PC-9 (cell line): ENCODE data around the gene DDX10. TPM values are rescaled to one million over a fixed set of nuclear protein-coding genes. Genes with fewer than 3 reads are reported as not detected.

ENCODE experiments used
- BruUV-seq: library from RNA; stranded (reverse); fragments of 400-500 nt; replicated peaks from 2 replicates; lab custom pipeline; 2021; lab: Mats Ljungman, UMichigan
- CTCF ChIA-PET: fragments of 300-600 bp; sonication (Branson Sonifier 250); formaldehyde crosslinking; loops from one replicate; lab custom pipeline; 2022; ENCODE audit warnings: antibody characterized with exemption; lab: Charles Lee
- POLR2A ChIA-PET: fragments of 300-600 bp; sonication (Branson Sonifier 250); formaldehyde crosslinking; loops from one replicate; lab custom pipeline; 2022; ENCODE audit warnings: antibody characterized with exemption; ENCODE audit not compliant: unreplicated experiment; lab: Charles Lee
- DNase-seq, 2 experiments: peaks; one replicate each; pipeline versions ENCODE4 v3.0.0 to v3.0.0-alpha.2; 2015 to 2022; ENCODE audit warnings: mixed read lengths in 1 of 2
- H2AFZ ChIP-seq: fragments of 200-600 bp; sonication (generic); 2 replicates; pipeline ENCODE4 v1.8.1; 2017; ENCODE audit warnings: antibody characterized with exemption
- H3F3A ChIP-seq: fragments of 200-600 bp; sonication (generic); 2 replicates; pipeline ENCODE4 v1.8.1; 2017; ENCODE audit warnings: antibody characterized with exemption, mild to moderate bottlenecking, low read depth; ENCODE audit not compliant: insufficient read depth
- H3K27ac ChIP-seq: fragments of 200-600 bp; sonication (generic); 2 replicates; pipeline ENCODE4 v1.6.1; 2016; ENCODE audit warnings: mixed run types
- H3K27me3 ChIP-seq: fragments of 200-600 bp; sonication (generic); 2 replicates; pipeline ENCODE4 v1.6.1; 2016; ENCODE audit warnings: low read depth, mixed run types; ENCODE audit not compliant: insufficient read depth
- H3K36me3 ChIP-seq: fragments of 200-600 bp; sonication (generic); 2 replicates; pipeline ENCODE4 v1.6.1; 2016; ENCODE audit warnings: low read depth, mixed run types
- H3K4me1 ChIP-seq: fragments of 200-600 bp; sonication (generic); replicated peaks from 2 replicates; pipeline ENCODE4 v1.6.1; 2016; ENCODE audit warnings: mixed run types; ENCODE audit not compliant: insufficient read depth
- H3K4me2 ChIP-seq: fragments of 200-600 bp; sonication (generic); 2 replicates; pipeline ENCODE4 v1.6.1; 2017; ENCODE audit warnings: mixed run types
- H3K4me3 ChIP-seq: fragments of 200-600 bp; sonication (generic); 2 replicates; pipeline ENCODE4 v1.6.1; 2016; ENCODE audit warnings: mixed run types
- H3K79me2 ChIP-seq: fragments of 200-600 bp; sonication (generic); 2 replicates; pipeline ENCODE4 v1.6.1; 2017; ENCODE audit warnings: low read depth, mixed run types
- H3K9me2 ChIP-seq: fragments of 200-600 bp; sonication (generic); 2 replicates; pipeline ENCODE4 v1.8.1; 2017; ENCODE audit warnings: mild to moderate bottlenecking; ENCODE audit not compliant: insufficient read depth
- H3K9me3 ChIP-seq: fragments of 200-600 bp; sonication (generic); 2 replicates; pipeline ENCODE4 v1.8.1; 2016; ENCODE audit warnings: low read depth; ENCODE audit not compliant: insufficient read depth
- H4K20me1 ChIP-seq: fragments of 200-600 bp; sonication (generic); 2 replicates; pipeline ENCODE4 v1.8.1; 2017; ENCODE audit not compliant: insufficient read depth
- EZH2 ChIP-seq: fragments of 200-600 bp; sonication (generic); IDR thresholded peaks from 2 replicates; pipeline ENCODE4 v1.8.0; 2017; ENCODE audit warnings: antibody characterized with exemption, low read depth
- intact Hi-C: fragments of 100-400 bp; cut with micrococcal nuclease; formaldehyde crosslinking; loops from one replicate; pipeline ENCODE4 v1.10.0; 2022; ENCODE audit not compliant: unreplicated experiment
- total RNA-seq: library from RNA; stranded (reverse); gene quantifications from 2 replicates; pipeline ENCODE4 v1.2.3, GENCODE V29; 2021
- TF ChIP-seq, protein P1 (sequence below): fragments of 200-600 bp; sonication (generic); conservative IDR thresholded peaks from 2 replicates; pipeline ENCODE4 v1.6.1; 2017; ENCODE audit warnings: mixed run types, antibody characterized with exemption, mild to moderate bottlenecking, moderate library complexity

Gene DDX10
- total RNA-seq, 1 experiment from 2014 or later = 26.4 TPM

DNA sequence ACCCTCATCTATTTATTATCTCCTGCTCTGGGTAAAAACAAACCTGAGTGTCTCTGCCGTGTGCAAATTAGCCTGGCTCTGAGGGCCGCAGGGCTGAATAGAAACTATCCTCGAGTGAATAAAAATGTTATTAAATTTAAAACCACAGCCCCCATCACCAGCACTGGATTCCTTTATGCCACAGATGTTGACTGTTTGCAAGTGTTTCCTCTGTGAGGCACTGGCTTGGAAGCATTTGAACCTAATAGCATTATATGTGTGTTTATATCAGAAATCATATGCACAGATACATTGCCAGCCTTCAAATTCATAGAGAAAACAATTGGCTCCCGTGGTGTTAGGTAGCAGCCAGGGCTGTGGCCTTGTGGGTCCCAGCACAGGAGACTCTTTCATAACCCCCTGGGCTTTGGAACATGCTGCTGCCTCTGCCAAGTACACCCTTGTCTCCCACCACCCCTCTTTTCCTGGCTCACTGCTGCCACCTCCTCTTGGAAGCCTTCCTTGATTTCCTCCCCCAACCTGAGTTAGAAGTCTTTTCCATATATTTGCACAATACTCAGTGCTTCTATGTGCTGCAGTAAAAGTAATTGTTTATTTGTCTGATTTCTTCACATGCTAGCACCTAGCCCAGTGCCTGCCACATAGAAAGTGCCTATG lies 294.4 kb downstream of the DDX10 start:
- H3K27ac ChIP-seq = no peak overlapping the region
- no peak overlapping the region for H3K4me3 ChIP-seq
- peaks cover 6% of the 10 kb centered on the region; the same call in 1 of the 2 replicates for H3K4me1 ChIP-seq
- no TSS peak for BruUV-seq
- H3K27me3 ChIP-seq = no peaks in the 10 kb centered on the region
- H3F3A ChIP-seq = peaks cover 4% of the 10 kb centered on the region; the same call in 1 of the 2 replicates
- no peaks in the 10 kb centered on the region for H3K79me2 ChIP-seq
- TF ChIP-seq EZH2 = no peak
- TF ChIP-seq, protein P1, sequence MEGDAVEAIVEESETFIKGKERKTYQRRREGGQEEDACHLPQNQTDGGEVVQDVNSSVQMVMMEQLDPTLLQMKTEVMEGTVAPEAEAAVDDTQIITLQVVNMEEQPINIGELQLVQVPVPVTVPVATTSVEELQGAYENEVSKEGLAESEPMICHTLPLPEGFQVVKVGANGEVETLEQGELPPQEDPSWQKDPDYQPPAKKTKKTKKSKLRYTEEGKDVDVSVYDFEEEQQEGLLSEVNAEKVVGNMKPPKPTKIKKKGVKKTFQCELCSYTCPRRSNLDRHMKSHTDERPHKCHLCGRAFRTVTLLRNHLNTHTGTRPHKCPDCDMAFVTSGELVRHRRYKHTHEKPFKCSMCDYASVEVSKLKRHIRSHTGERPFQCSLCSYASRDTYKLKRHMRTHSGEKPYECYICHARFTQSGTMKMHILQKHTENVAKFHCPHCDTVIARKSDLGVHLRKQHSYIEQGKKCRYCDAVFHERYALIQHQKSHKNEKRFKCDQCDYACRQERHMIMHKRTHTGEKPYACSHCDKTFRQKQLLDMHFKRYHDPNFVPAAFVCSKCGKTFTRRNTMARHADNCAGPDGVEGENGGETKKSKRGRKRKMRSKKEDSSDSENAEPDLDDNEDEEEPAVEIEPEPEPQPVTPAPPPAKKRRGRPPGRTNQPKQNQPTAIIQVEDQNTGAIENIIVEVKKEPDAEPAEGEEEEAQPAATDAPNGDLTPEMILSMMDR = no peak
- 0 out of 2 replicates have a peak, but pooled peaks cover 3% of the 10 kb centered on the region for H3K9me3 ChIP-seq
- H3K36me3 ChIP-seq = no peaks in the 10 kb centered on the region
- intact Hi-C loops = no loop called here
- no peaks in the 10 kb centered on the region for H4K20me1 ChIP-seq
- ChIA-PET POLR2A (no interaction called here), CTCF (no interaction called here)
- H3K9me2 ChIP-seq = no peaks in the 10 kb centered on the region
- DNase-seq = peak in 1 of 2 experiments; percentile 24
- no peak overlapping the region for H3K4me2 ChIP-seq
- no peak overlapping the region for H2AFZ ChIP-seq

DNA sequence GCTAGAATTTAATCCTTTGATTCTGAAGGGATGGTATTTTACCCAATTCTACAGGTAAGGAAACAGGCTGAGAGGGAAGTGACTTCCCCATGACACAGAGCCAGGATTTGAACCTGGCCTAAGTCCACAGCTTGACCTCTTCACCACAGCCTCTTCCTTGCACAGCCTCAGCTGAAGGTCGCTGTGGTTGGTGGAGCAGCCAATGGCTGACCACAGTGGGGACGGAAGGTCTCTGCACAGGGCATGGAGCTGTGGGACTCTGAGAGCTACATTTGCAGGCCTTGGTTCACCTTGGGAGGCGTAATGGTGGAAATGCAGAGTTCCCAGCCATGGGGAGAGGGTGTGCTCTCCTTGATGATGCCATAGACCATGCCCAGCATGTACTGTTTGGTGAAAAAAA lies 295.0 kb downstream of the DDX10 start:
- Histone ChIP-seq H3K4me1 (peaks cover 6% of the 10 kb centered on the region; the same call in 1 of the 2 replicates), H3K9me2 (no peaks in the 10 kb centered on the region), H3K36me3 (no peaks in the 10 kb centered on the region), H4K20me1 (no peaks in the 10 kb centered on the region), H3K27ac (no peak overlapping the region), H2AFZ (no peak overlapping the region), H3F3A (peaks cover 4% of the 10 kb centered on the region; the same call in 1 of the 2 replicates), H3K4me2 (no peak overlapping the region), H3K4me3 (no peak overlapping the region), H3K27me3 (no peaks in the 10 kb centered on the region), H3K9me3 (0 out of 2 replicates have a peak, but pooled peaks cover 3% of the 10 kb centered on the region), H3K79me2 (no peaks in the 10 kb centered on the region)
- intact Hi-C loops = no loop called here
- ChIA-PET CTCF (no interaction called here), POLR2A (no interaction called here)
- DNase-seq = no peak
- no TSS peak for BruUV-seq
- no peak for TF ChIP-seq EZH2
- TF ChIP-seq, protein P1 = no peak

DNA sequence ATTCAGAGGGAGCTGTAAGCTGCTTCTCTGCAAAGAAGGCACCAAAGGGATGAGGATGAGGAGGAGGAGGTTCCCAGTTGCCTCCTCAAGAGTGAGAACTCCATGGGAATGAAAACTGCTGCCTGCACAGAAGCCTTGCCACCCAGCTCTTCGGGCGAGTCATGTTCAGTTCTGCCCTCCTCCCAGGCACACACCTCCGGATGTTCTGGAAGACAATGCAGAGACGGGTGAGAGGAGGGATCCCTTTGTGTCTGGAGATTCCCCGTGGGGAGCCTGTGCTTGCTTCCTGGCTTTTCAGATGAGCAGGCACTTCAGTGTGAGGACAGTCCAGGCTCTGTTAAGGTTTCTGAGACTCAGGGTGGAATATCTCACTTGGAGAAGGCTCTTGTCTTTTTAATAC lies 295.6 kb downstream of the DDX10 start:
- intact Hi-C loops = no loop called here
- Histone ChIP-seq H2AFZ (no peak overlapping the region), H3K4me2 (no peak overlapping the region), H3K79me2 (no peaks in the 10 kb centered on the region), H3K9me2 (no peaks in the 10 kb centered on the region), H3K36me3 (no peaks in the 10 kb centered on the region), H3K9me3 (0 out of 2 replicates have a peak, but pooled peaks cover 3% of the 10 kb centered on the region), H4K20me1 (no peaks in the 10 kb centered on the region), H3K4me1 (peaks cover 6% of the 10 kb centered on the region; the same call in 1 of the 2 replicates), H3K4me3 (no peak overlapping the region), H3K27me3 (no peaks in the 10 kb centered on the region), H3F3A (peaks cover 4% of the 10 kb centered on the region; the same call in 1 of the 2 replicates), H3K27ac (no peak overlapping the region)
- BruUV-seq = no TSS peak
- no peak for DNase-seq
- POLR2A ChIA-PET = no interaction called here
- TF ChIP-seq, protein P1 = no peak
- TF ChIP-seq EZH2 = no peak
- CTCF ChIA-PET = no interaction called here
